Hepatic stellate cell (primary cell): ENCODE data around the gene FBXO47.
"Not testable (repeated sequence)": the region's sequence is repeated elsewhere in the genome, so short reads cannot be mapped to it uniquely, and the experiment has no call there.

ENCODE experiments used
- DNase-seq: peaks from one replicate; pipeline ENCODE4 v3.0.0; 2011; ENCODE audit warnings: low spot score

FBXO47 gene

GRCh38 chr17:38922538-38923297, 44.5 kb downstream of the FBXO47 start:
- DNase-seq: no peak

GRCh38 chr17:38921756-38922411, 45.3 kb downstream of the FBXO47 start:
- no peak for DNase-seq

GRCh38 chr17:38920374-38921291, 46.6 kb downstream of the FBXO47 start:
- no peak for DNase-seq

- DNase-seq: no peak
Observed at GRCh38 chr17:38919316-38920078, 47.7 kb downstream of the FBXO47 start.

- no peak for DNase-seq
Observed at GRCh38 chr17:38918916-38919315, 48.3 kb downstream of the FBXO47 start.

GRCh38 chr17:38918129-38918913, 48.9 kb downstream of the FBXO47 start:
- DNase-seq: no peak

GRCh38 chr17:38917259-38917658, 49.9 kb downstream of the FBXO47 start:
- no peak for DNase-seq

GRCh38 chr17:38916771-38917170, 50.4 kb downstream of the FBXO47 start:
- no peak for DNase-seq

GRCh38 chr17:38915639-38915995, 51.6 kb downstream of the FBXO47 start:
- no peak for DNase-seq

- DNase-seq: no peak
Observed at GRCh38 chr17:38914741-38915638, 52.2 kb downstream of the FBXO47 start.

GRCh38 chr17:38912221-38912813, 54.9 kb downstream of the FBXO47 start:
- peak; percentile 66 for DNase-seq

GRCh38 chr17:38911731-38912081, 55.5 kb downstream of the FBXO47 start:
- DNase-seq: not testable (repeated sequence)

- DNase-seq: no peak
Observed at GRCh38 chr17:38911081-38911730, 56.0 kb downstream of the FBXO47 start.

- DNase-seq: no peak
Observed at GRCh38 chr17:38910325-38910724, 56.9 kb downstream of the FBXO47 start.

GRCh38 chr17:38908676-38909181, 58.5 kb downstream of the FBXO47 start:
- DNase-seq: no peak

- DNase-seq: no peak
Observed at GRCh38 chr17:38907930-38908675, 59.1 kb downstream of the FBXO47 start.

GRCh38 chr17:38906460-38907228, 60.6 kb downstream of the FBXO47 start:
- no peak for DNase-seq
